HEK293 (cell line): ENCODE results near the gene OR51Q1.
A peak's percentile ranks its signal among the peaks of the same experiment; 100 is the strongest.

Experiments
- CTCF ChIA-PET: fragments of 350-600 bp; formaldehyde crosslinking; extraction: SDS; loops from one replicate; lab custom pipeline; 2021; ENCODE audit warnings: antibody characterized with exemption; lab: Yijun Ruan, JAX
- POLR2A ChIA-PET: fragments of 300-600 bp; formaldehyde crosslinking; extraction: SDS; loops from one replicate; lab custom pipeline; 2020; ENCODE audit warnings: antibody characterized with exemption, inconsistent platforms; lab: Yijun Ruan, JAX
- H3K27ac ChIP-seq: fragments of 200-500 bp; sonication (Bioruptor generic); 2 replicates; pipeline ENCODE4 v1.5.1; 2014; ENCODE audit warnings: low read depth, low read length, control low read depth, inconsistent platforms; ENCODE audit errors: extremely low read depth
- H3K36me3 ChIP-seq, 2 experiments: fragments of 200-500 bp in 1 of 2; sonication (Bioruptor generic) in 1 of 2; 1 replicate in 1 of 2; 2 replicates in 1 of 2; pipeline ENCODE4 v1.5.1; 2014 to 2017; ENCODE audit warnings: inconsistent platforms in 2 of 2, low read length in 2 of 2; ENCODE audit not compliant: control insufficient read depth in 2 of 2, insufficient read depth in 1 of 2
- H3K4me1 ChIP-seq: fragments of 200-500 bp; sonication (Bioruptor generic); 2 replicates; pipeline ENCODE4 v1.5.1; 2014; ENCODE audit warnings: mild to moderate bottlenecking, low read length, inconsistent platforms; ENCODE audit not compliant: control insufficient read depth, insufficient read depth
- H3K4me3 ChIP-seq: 2 replicates; pipeline ENCODE4 v1.5.1; 2011; ENCODE audit warnings: low read depth, mild to moderate bottlenecking, control low read depth, low read length, moderate library complexity
- H3K9me3 ChIP-seq: fragments of 200-500 bp; sonication (Bioruptor generic); 2 replicates; pipeline ENCODE4 v1.5.1; 2014; ENCODE audit warnings: low read depth, low read length, inconsistent platforms; ENCODE audit not compliant: control insufficient read depth, insufficient read depth
- GLI4 ChIP-seq: fragments of 450-650 bp; formaldehyde crosslinking; IDR thresholded peaks from 2 replicates; pipeline ENCODE4 v1.5.1; 2016; ENCODE audit warnings: missing biosample characterization, missing genetic modification characterization
- RBAK ChIP-seq: fragments of 450-650 bp; formaldehyde crosslinking; IDR thresholded peaks from 2 replicates; pipeline ENCODE4 v1.5.1; 2016; ENCODE audit warnings: missing biosample characterization, missing genetic modification characterization
- SP3 ChIP-seq: fragments of 450-650 bp; formaldehyde crosslinking; IDR thresholded peaks from 2 replicates; pipeline ENCODE4 v1.5.1; 2016; ENCODE audit warnings: missing biosample characterization, missing genetic modification characterization
- ZBTB1 ChIP-seq: fragments of 450-650 bp; formaldehyde crosslinking; IDR thresholded peaks from 2 replicates; pipeline ENCODE4 v1.5.1; 2016; ENCODE audit warnings: missing biosample characterization, missing genetic modification characterization
- ZNF133 ChIP-seq: fragments of 450-650 bp; formaldehyde crosslinking; IDR thresholded peaks from 2 replicates; pipeline ENCODE4 v1.5.1; 2016; ENCODE audit warnings: missing biosample characterization, missing genetic modification characterization
- ZNF2 ChIP-seq: fragments of 450-650 bp; formaldehyde crosslinking; IDR thresholded peaks from 2 replicates; pipeline ENCODE4 v1.5.1; 2016; ENCODE audit warnings: missing biosample characterization, missing genetic modification characterization
- ZNF280C ChIP-seq: fragments of 450-650 bp; formaldehyde crosslinking; IDR thresholded peaks from 2 replicates; pipeline ENCODE4 v1.5.1; 2016; ENCODE audit warnings: missing biosample characterization, missing genetic modification characterization
- ZNF280D ChIP-seq: fragments of 450-650 bp; formaldehyde crosslinking; IDR thresholded peaks from 2 replicates; pipeline ENCODE4 v1.5.1; 2016; ENCODE audit warnings: missing biosample characterization, missing genetic modification characterization
- ZNF311 ChIP-seq: fragments of 450-650 bp; formaldehyde crosslinking; IDR thresholded peaks from 2 replicates; pipeline ENCODE4 v1.5.1; 2017; ENCODE audit warnings: missing biosample characterization, missing genetic modification characterization, borderline replicate concordance
- ZNF521 ChIP-seq: fragments of 450-650 bp; formaldehyde crosslinking; IDR thresholded peaks from 2 replicates; pipeline ENCODE4 v1.5.1; 2017; ENCODE audit warnings: missing biosample characterization, mild to moderate bottlenecking, missing genetic modification characterization
- ZNF555 ChIP-seq: fragments of 450-650 bp; formaldehyde crosslinking; conservative IDR thresholded peaks from 2 replicates; pipeline ENCODE4 v1.5.1; 2017; ENCODE audit warnings: missing biosample characterization, mild to moderate bottlenecking, missing genetic modification characterization, inconsistent platforms
- ZNF560 ChIP-seq: fragments of 450-650 bp; formaldehyde crosslinking; IDR thresholded peaks from 2 replicates; pipeline ENCODE4 v1.5.1; 2017; ENCODE audit warnings: missing biosample characterization, missing genetic modification characterization, borderline replicate concordance
- ZNF654 ChIP-seq: fragments of 450-650 bp; formaldehyde crosslinking; IDR thresholded peaks from 2 replicates; pipeline ENCODE4 v1.5.1; 2016; ENCODE audit warnings: low read depth, missing biosample characterization, missing genetic modification characterization
- ZNF658 ChIP-seq: fragments of 450-650 bp; formaldehyde crosslinking; IDR thresholded peaks from 2 replicates; pipeline ENCODE4; 2016; ENCODE audit warnings: missing biosample characterization, missing genetic modification characterization
- ZNF677 ChIP-seq: fragments of 450-650 bp; IDR thresholded peaks from 2 replicates; pipeline ENCODE4 v1.5.0; 2018; ENCODE audit warnings: missing biosample characterization, mild to moderate bottlenecking, missing genetic modification characterization, moderate library complexity
- ZXDB ChIP-seq: fragments of 450-650 bp; formaldehyde crosslinking; IDR thresholded peaks from 2 replicates; pipeline ENCODE4 v1.5.1; 2016; ENCODE audit warnings: missing biosample characterization, missing genetic modification characterization
- TF ChIP-seq, protein P1 (sequence below): IDR thresholded peaks from 2 replicates; pipeline ENCODE4 v1.6.1; 2011; ENCODE audit warnings: mild to moderate bottlenecking, low read depth, low read length, borderline replicate concordance
- TF ChIP-seq, protein P2 (sequence below): fragments of 450-650 bp; formaldehyde crosslinking; IDR thresholded peaks from 2 replicates; pipeline ENCODE4 v1.5.1; 2017; ENCODE audit warnings: missing biosample characterization, missing genetic modification characterization

Gene OR51Q1, protein sequence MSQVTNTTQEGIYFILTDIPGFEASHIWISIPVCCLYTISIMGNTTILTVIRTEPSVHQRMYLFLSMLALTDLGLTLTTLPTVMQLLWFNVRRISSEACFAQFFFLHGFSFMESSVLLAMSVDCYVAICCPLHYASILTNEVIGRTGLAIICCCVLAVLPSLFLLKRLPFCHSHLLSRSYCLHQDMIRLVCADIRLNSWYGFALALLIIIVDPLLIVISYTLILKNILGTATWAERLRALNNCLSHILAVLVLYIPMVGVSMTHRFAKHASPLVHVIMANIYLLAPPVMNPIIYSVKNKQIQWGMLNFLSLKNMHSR

DNA sequence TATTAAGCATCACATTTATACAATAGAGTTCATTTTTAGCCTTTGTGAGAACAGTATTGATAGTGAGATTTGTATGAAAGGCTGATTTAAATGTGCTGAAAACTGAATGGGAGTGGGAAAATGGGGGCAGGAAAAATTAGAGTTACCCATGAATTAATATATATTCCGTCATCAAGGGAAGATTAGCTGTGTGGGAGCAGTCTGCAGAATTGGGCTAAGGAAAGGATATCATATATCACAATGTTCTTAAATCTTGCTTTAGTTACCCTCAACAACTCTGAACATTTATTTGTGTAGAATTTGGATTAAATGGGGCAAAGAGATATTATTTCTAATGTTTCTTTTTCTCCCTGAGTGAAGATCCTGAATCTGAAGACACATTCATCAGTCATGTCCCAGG, at the start of gene OR51Q1:
Gene OR51Q1, plus strand, starts transcription at position 301 of the 400 bp plus-strand sequence. Its CDS starts 90 bp downstream, at position 391.
- Histone ChIP-seq H3K9me3 (no peaks in the 10 kb centered on the region), H3K27ac (no peak within 1 kb of the TSS), H3K36me3 (no peaks in the 10 kb centered on the region), H3K4me3 (no peak within 1 kb of the TSS), H3K4me1 (no peaks in the 10 kb centered on the region)
- ChIA-PET POLR2A (no interaction called here), CTCF (no interaction called here)
- no peak for TF ChIP-seq ZNF555
- no peak for TF ChIP-seq ZNF311 (tag by site-specific recombination)
- no peak for TF ChIP-seq GLI4 (tag by site-specific recombination)
- TF ChIP-seq ZNF2, result no peak
- TF ChIP-seq ZNF560, result no peak
- no peak for TF ChIP-seq ZNF677 (tag by site-specific recombination)
- no peak for TF ChIP-seq ZNF658
- TF ChIP-seq RBAK (tag by site-specific recombination), result no peak
- TF ChIP-seq, protein P1, sequence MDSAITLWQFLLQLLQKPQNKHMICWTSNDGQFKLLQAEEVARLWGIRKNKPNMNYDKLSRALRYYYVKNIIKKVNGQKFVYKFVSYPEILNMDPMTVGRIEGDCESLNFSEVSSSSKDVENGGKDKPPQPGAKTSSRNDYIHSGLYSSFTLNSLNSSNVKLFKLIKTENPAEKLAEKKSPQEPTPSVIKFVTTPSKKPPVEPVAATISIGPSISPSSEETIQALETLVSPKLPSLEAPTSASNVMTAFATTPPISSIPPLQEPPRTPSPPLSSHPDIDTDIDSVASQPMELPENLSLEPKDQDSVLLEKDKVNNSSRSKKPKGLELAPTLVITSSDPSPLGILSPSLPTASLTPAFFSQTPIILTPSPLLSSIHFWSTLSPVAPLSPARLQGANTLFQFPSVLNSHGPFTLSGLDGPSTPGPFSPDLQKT, result no peak
- TF ChIP-seq, protein P2, sequence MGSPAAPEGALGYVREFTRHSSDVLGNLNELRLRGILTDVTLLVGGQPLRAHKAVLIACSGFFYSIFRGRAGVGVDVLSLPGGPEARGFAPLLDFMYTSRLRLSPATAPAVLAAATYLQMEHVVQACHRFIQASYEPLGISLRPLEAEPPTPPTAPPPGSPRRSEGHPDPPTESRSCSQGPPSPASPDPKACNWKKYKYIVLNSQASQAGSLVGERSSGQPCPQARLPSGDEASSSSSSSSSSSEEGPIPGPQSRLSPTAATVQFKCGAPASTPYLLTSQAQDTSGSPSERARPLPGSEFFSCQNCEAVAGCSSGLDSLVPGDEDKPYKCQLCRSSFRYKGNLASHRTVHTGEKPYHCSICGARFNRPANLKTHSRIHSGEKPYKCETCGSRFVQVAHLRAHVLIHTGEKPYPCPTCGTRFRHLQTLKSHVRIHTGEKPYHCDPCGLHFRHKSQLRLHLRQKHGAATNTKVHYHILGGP (tag by site-specific recombination), result no peak
- TF ChIP-seq ZNF280D (tag by site-specific recombination), result no peak

- ChIA-PET CTCF (interaction anchor here (0.7 to 2.1 kb wide), 9 partner anchors 10 to 744 kb away, joined by 3 to 10 read pairs (median 3); partner anchors contain the start of gene OR51D1), POLR2A (no interaction called here)
- Histone ChIP-seq H3K4me3 (no peak overlapping the region), H3K4me1 (no peaks in the 10 kb centered on the region), H3K36me3 (no peaks in the 10 kb centered on the region), H3K9me3 (no peaks in the 10 kb centered on the region), H3K27ac (no peak overlapping the region)
- no peak for TF ChIP-seq ZBTB1
- TF ChIP-seq ZXDB (tag by site-specific recombination), result no peak
- peak; percentile 50 for TF ChIP-seq ZNF654
- no peak for TF ChIP-seq ZNF521 (tag by site-specific recombination)
- TF ChIP-seq ZNF280C (tag by site-specific recombination), result no peak
- TF ChIP-seq ZNF133 (tag by site-specific recombination), result no peak
- TF ChIP-seq SP3, result no peak
Observed at GRCh38 chr11:5380740-5381342, 41.1 kb upstream of the OR51Q1 start.
